ENCODE measurements around the gene PIK3CG.
"Not testable (repeated sequence)": the region's sequence is repeated elsewhere in the genome, so short reads cannot be mapped to it uniquely, and the experiment has no call there.

The PIK3CG gene

GRCh38 chr7:106888204-106888603, 23.1 kb downstream of the PIK3CG start:
- DNase-seq, result no peak

GRCh38 chr7:106890952-106891351, 25.9 kb downstream of the PIK3CG start:
- DNase-seq, result no peak

- no peak for DNase-seq
Measured at GRCh38 chr7:106891548-106892410, 26.7 kb downstream of the PIK3CG start.

- DNase-seq, result no peak
Measured at GRCh38 chr7:106893591-106893990, 28.5 kb downstream of the PIK3CG start.

- no peak for DNase-seq
Measured at GRCh38 chr7:106895246-106895864, 30.3 kb downstream of the PIK3CG start.

GRCh38 chr7:106896231-106896630, 31.1 kb downstream of the PIK3CG start:
- DNase-seq, result no peak

GRCh38 chr7:106897553-106897952, 32.5 kb downstream of the PIK3CG start:
- DNase-seq, result not testable (repeated sequence)

- DNase-seq, result not testable (repeated sequence)
Measured at GRCh38 chr7:106898967-106899366, 33.9 kb downstream of the PIK3CG start.

- DNase-seq, result no peak
Measured at GRCh38 chr7:106901828-106902441, 36.9 kb downstream of the PIK3CG start.

GRCh38 chr7:106905734-106906133, 40.7 kb downstream of the PIK3CG start:
- no peak for DNase-seq

- no peak for DNase-seq
Measured at GRCh38 chr7:106911959-106912358, 46.9 kb downstream of the PIK3CG start.

- no peak for DNase-seq
Measured at GRCh38 chr7:106914018-106914607, 49.0 kb downstream of the PIK3CG start.

- DNase-seq, result no peak
Measured at GRCh38 chr7:106915407-106915806, 50.3 kb downstream of the PIK3CG start.

- DNase-seq, result no peak
Measured at GRCh38 chr7:106915873-106916272, 50.8 kb downstream of the PIK3CG start.

- no peak for DNase-seq
Measured at GRCh38 chr7:106916679-106917078, 51.6 kb downstream of the PIK3CG start.

GRCh38 chr7:106918991-106919390, 53.9 kb downstream of the PIK3CG start:
- DNase-seq, result no peak

- not testable (repeated sequence) for DNase-seq
Measured at GRCh38 chr7:106924468-106924867, 59.4 kb downstream of the PIK3CG start.

GRCh38 chr7:106926892-106927291, 61.8 kb downstream of the PIK3CG start:
- DNase-seq, result no peak

GRCh38 chr7:106927536-106927935, 62.5 kb downstream of the PIK3CG start:
- no peak for DNase-seq

GRCh38 chr7:106929616-106930015, 64.5 kb downstream of the PIK3CG start:
- not testable (repeated sequence) for DNase-seq

GRCh38 chr7:106936236-106936635, 71.2 kb downstream of the PIK3CG start:
- no peak for DNase-seq

- not testable (repeated sequence) for DNase-seq
Measured at GRCh38 chr7:106938122-106938521, 73.0 kb downstream of the PIK3CG start.

GRCh38 chr7:106938803-106939202, 73.7 kb downstream of the PIK3CG start:
- DNase-seq, result no peak
